Stimulated activated CD4-positive, alpha-beta T cell treated with anti-CD3 and anti-CD28 coated beads, Interleukin-2, amount 100 ng/mL, for 48 hours (primary cell): ENCODE measurements around the gene SPRED1.
A peak's percentile ranks its signal among the peaks of the same experiment; 100 is the strongest.

ENCODE experiments used
- DNase-seq, 2 donors: peaks; one replicate each; pipeline ENCODE4 v3.0.0-alpha.2; 2020

Gene SPRED1

DNA sequence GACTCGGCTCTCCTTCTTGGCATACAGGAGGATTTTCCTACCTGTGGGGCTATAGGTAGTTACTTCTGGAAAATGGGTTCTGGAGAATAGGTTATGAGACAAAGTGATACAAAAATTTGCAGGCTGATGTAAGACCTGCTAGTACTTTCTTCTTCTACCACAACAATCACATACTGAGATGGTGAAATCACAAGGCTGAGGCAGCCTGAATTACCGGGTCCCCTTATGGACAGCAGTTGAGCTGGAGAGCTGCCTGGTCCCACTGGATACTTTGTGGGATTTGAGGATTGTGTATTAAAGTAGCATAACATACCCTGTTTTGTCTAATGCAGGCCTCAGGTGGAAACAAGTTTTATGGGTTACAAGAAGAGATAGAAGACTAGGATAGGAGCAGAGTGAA lies 114.8 kb downstream of the SPRED1 start:
- DNase-seq, result no peak

GRCh38 chr15:38369936-38370478 lies 117.4 kb downstream of the SPRED1 start:
- DNase-seq, result no peak

DNA sequence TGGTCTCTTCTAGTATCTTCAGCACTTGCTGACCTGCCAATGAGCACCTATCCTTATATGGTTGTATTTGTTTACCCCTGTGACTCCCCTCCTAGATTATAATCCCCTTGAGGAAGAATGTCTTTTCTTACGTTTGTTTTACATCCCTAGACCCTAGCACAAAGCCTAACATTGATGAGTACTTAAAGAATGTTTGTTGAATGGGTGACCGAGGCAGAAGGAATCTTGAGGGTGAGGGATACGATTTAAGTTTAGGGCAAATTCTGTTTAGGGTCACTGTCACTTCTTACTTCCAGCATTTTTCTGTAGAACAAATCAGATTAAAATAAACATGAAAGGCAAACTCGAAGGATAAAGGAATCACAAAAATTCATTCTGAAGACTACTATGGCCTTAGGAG lies 120.4 kb downstream of the SPRED1 start:
- DNase-seq, result no peak

- no peak for DNase-seq
Observed at GRCh38 chr15:38374029-38374428, 121.4 kb downstream of the SPRED1 start.

- no peak for DNase-seq
Observed at GRCh38 chr15:38374556-38374955, 121.9 kb downstream of the SPRED1 start.

DNA sequence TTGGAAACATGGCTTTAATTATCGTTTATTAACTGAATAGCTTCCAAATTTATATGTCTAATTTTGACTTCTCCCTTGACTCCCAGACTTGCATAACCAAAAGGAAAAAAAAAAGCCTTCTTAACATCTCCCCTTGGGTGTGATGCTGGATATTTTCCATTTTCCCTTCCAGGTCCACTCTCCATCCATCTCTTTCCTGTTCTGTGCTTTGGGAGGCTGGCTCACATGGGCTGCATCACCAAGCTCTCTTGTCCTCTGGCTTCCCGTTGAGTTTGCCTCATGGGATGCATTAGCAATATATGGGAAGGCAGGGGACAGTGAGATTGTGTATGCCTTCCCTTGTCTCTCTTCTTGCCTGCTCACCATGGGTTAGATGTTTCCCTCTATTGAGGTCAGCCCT lies 123.4 kb downstream of the SPRED1 start:
- DNase-seq, result no peak

DNA sequence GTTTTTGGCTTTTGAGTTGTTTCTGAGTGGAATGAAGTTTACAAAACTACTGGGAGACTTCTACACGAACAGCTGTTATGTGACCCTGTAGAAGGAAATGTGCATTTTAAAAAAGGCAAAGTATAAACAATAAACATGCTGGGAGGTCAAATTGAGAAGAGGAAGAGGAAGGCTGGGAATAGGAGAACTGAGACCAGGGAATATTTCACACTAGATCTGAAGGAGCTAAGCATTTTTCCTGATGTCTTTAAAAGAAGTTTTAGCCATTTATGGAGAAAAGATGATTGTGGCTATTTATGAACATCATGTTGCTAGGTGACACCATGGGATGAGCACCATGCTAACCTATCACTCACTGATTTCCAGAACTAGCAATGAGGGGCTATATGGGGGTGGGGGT lies 125.0 kb downstream of the SPRED1 start:
- DNase-seq, result no peak

DNA sequence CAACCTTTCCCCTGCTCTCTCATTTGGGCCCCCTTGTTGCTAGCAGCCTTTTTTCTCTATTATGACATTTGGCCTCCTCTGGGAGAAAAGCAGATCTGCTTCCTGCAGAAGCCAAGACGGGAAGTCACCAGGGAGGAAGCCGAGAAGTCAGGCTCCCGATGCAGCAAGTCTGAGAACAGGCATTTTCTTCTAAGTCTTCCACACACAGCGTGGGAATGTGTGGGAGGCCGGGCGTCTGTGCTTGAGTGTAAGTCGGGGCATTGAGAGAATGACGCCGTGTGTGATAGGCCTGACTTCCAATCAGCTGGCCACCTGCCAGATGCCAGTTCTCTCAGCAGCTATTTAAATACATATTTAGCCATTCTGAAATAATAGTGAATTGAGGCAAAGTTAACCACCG lies 125.5 kb downstream of the SPRED1 start:
- no peak for DNase-seq

- DNase-seq, result peak; percentile 64 to 73
Observed at GRCh38 chr15:38389924-38390542, 137.4 kb downstream of the SPRED1 start.

- DNase-seq, result no peak
Observed at GRCh38 chr15:38391191-38391590, 138.6 kb downstream of the SPRED1 start.

DNA sequence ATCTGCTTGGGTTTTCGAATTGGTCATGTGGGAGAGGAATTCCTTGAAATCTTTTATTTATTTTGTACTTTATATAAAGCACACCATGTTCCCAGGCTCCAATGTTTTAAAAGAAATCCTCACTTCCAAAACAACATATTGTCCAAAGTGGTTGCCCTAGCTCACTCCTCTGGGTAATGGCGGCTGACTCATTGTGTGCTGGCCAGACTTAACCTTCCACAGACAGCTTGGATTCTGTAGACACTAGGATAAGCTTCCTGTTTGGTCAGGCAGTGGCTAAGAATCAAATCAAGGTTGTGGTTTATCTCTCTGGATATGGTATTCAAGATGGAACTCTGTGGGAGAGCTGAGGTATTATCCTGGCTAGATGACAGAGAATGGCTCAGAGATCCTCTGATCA lies 145.5 kb downstream of the SPRED1 start:
- DNase-seq, result no peak

GRCh38 chr15:38401106-38401505 lies 148.5 kb downstream of the SPRED1 start:
- DNase-seq, result no peak

GRCh38 chr15:38401701-38402100 lies 149.1 kb downstream of the SPRED1 start:
- no peak for DNase-seq

GRCh38 chr15:38406436-38406835 lies 153.8 kb downstream of the SPRED1 start:
- DNase-seq, result no peak
